Measurements from ENCODE around the gene CHI3L1.

DNA sequence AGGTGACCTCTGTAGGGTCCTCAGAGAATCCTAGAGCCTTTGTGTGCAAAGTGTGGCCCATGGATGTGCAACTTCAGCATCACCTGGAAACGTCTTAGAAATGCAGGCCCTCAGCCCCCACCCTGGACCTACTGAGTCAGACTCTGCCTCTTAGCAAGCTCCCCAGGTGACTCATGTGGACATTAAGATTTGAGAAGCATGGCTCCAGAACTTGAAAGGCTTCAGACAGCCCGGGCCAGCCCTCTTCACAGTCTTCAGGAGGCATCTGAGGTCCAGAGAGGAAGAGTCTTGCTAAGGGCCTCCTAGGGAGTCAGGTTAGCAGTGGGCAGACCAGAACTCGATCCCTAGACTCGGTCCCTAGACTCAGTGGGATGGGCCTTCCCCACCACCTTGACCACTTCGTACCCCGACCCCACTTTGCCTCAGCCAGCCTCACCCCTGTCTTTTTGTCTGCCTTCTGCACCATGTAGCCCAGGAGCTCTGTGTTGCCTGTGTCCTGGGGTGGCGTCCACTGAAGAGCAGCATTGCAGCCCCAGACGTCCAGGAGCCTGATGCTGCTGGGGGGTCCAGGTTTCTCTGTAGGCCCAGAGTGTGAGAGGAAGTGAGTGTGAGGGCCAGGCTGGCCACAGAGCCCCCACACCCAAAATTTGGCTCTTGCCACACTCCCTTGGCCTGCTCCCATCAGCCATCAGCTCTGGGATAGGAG, 15.7 kb downstream of the CHI3L1 start:
- TF ChIP-seq, protein P1, sequence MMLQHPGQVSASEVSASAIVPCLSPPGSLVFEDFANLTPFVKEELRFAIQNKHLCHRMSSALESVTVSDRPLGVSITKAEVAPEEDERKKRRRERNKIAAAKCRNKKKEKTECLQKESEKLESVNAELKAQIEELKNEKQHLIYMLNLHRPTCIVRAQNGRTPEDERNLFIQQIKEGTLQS (IDR thresholded peaks at IDR 0.05): no peak
- TF ChIP-seq, protein P2, sequence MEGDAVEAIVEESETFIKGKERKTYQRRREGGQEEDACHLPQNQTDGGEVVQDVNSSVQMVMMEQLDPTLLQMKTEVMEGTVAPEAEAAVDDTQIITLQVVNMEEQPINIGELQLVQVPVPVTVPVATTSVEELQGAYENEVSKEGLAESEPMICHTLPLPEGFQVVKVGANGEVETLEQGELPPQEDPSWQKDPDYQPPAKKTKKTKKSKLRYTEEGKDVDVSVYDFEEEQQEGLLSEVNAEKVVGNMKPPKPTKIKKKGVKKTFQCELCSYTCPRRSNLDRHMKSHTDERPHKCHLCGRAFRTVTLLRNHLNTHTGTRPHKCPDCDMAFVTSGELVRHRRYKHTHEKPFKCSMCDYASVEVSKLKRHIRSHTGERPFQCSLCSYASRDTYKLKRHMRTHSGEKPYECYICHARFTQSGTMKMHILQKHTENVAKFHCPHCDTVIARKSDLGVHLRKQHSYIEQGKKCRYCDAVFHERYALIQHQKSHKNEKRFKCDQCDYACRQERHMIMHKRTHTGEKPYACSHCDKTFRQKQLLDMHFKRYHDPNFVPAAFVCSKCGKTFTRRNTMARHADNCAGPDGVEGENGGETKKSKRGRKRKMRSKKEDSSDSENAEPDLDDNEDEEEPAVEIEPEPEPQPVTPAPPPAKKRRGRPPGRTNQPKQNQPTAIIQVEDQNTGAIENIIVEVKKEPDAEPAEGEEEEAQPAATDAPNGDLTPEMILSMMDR (IDR thresholded peaks at IDR 0.05; ENCODE audit: low read depth, low read length, missing input control): no peak
- no peak for TF ChIP-seq SP1 (IDR thresholded peaks at IDR 0.05)
- no peak for TF ChIP-seq TAF1 (conservative IDR thresholded peaks at IDR 0.05)
- TF ChIP-seq GABPA (IDR thresholded peaks at IDR 0.05 in 1 of 2, conservative IDR thresholded peaks at IDR 0.05 in 1 of 2): no peak
- TF ChIP-seq EGR1 (IDR thresholded peaks at IDR 0.05; ENCODE audit: low read depth in 2 of 2): no peak
- TF ChIP-seq RAD21 (IDR thresholded peaks at IDR 0.05): no peak
- TF ChIP-seq NR2F2 (IDR thresholded peaks at IDR 0.05): no peak
- TF ChIP-seq YY1 (IDR thresholded peaks at IDR 0.05): no peak
- TF ChIP-seq, protein P3, sequence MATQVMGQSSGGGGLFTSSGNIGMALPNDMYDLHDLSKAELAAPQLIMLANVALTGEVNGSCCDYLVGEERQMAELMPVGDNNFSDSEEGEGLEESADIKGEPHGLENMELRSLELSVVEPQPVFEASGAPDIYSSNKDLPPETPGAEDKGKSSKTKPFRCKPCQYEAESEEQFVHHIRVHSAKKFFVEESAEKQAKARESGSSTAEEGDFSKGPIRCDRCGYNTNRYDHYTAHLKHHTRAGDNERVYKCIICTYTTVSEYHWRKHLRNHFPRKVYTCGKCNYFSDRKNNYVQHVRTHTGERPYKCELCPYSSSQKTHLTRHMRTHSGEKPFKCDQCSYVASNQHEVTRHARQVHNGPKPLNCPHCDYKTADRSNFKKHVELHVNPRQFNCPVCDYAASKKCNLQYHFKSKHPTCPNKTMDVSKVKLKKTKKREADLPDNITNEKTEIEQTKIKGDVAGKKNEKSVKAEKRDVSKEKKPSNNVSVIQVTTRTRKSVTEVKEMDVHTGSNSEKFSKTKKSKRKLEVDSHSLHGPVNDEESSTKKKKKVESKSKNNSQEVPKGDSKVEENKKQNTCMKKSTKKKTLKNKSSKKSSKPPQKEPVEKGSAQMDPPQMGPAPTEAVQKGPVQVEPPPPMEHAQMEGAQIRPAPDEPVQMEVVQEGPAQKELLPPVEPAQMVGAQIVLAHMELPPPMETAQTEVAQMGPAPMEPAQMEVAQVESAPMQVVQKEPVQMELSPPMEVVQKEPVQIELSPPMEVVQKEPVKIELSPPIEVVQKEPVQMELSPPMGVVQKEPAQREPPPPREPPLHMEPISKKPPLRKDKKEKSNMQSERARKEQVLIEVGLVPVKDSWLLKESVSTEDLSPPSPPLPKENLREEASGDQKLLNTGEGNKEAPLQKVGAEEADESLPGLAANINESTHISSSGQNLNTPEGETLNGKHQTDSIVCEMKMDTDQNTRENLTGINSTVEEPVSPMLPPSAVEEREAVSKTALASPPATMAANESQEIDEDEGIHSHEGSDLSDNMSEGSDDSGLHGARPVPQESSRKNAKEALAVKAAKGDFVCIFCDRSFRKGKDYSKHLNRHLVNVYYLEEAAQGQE (IDR thresholded peaks at IDR 0.05): no peak
- no peak for TF ChIP-seq FOXA1 (IDR thresholded peaks at IDR 0.05)
